Activated naive CD8-positive, alpha-beta T cell treated with anti-CD3 and anti-CD28 coated beads for 36 hours (primary cell): Measurements from ENCODE around the gene KRR1. TPM values are rescaled to one million over a fixed set of nuclear protein-coding genes. Genes with fewer than 3 reads are reported as not detected.
"Not testable (repeated sequence)": the region's sequence is repeated elsewhere in the genome, so short reads cannot be mapped to it uniquely, and the experiment has no call there.

ENCODE experiments used
- DNase-seq: peaks from one replicate; pipeline ENCODE4 v3.0.0; 2021
- H3K27ac Mint-ChIP-seq: one replicate; pipeline ENCODE4 v1.8.0; 2022; ENCODE audit warnings: mild to moderate bottlenecking, moderate library complexity, mixed read lengths
- H3K27me3 Mint-ChIP-seq: one replicate; pipeline ENCODE4 v1.8.0; 2022; ENCODE audit warnings: mild to moderate bottlenecking, mixed read lengths
- H3K36me3 Mint-ChIP-seq: one replicate; pipeline ENCODE4 v1.8.0; 2021; ENCODE audit warnings: mild to moderate bottlenecking, mixed read lengths
- H3K4me1 Mint-ChIP-seq: one replicate; pipeline ENCODE4 v1.8.0; 2021; ENCODE audit warnings: mixed read lengths
- H3K4me3 Mint-ChIP-seq: one replicate; pipeline ENCODE4 v1.8.0; 2022; ENCODE audit warnings: mild to moderate bottlenecking, moderate library complexity, mixed read lengths
- H3K9me3 Mint-ChIP-seq: one replicate; pipeline ENCODE4 v1.8.0; 2022; ENCODE audit warnings: mixed read lengths
- total RNA-seq, 2 experiments: library from RNA; stranded (reverse); gene quantifications; one replicate each; pipeline ENCODE4 v1.2.3, GENCODE V29; 2021

The KRR1 gene
- total RNA-seq, 2 experiments from 2014 or later = 146 to 155 TPM

GRCh38 chr12:75491169-75491568 is 20.2 kb downstream of the KRR1 start:
- Mint-ChIP-seq H3K9me3 (no peaks in the 10 kb centered on the region), H3K36me3 (peaks cover 22% of the 10 kb centered on the region), H3K4me1 (peaks cover 34% of the 10 kb centered on the region), H3K4me3 (no peak overlapping the region), H3K27ac (no peak overlapping the region), H3K27me3 (no peaks in the 10 kb centered on the region)
- no peak for DNase-seq

- peak; percentile 25 for DNase-seq
Observed at GRCh38 chr12:75489613-75490210, 21.7 kb downstream of the KRR1 start.

GRCh38 chr12:75489187-75489586 is 22.2 kb downstream of the KRR1 start:
- Mint-ChIP-seq H3K4me1 (peaks cover 44% of the 10 kb centered on the region), H3K4me3 (peak overlapping the region; percentile 33), H3K27me3 (no peaks in the 10 kb centered on the region), H3K36me3 (peaks cover 26% of the 10 kb centered on the region), H3K27ac (peak overlapping the region; percentile 75), H3K9me3 (no peaks in the 10 kb centered on the region)
- DNase-seq = no peak

More at GRCh38 chr12:75489613-75490210, 21.7 kb downstream of the KRR1 start:
- peak overlapping the region; percentile 75 for H3K27ac Mint-ChIP-seq
- H3K4me3 Mint-ChIP-seq = peak overlapping the region; percentile 33
- H3K9me3 Mint-ChIP-seq = no peaks in the 10 kb centered on the region
- peaks cover 39% of the 10 kb centered on the region for H3K4me1 Mint-ChIP-seq
- H3K36me3 Mint-ChIP-seq = peaks cover 22% of the 10 kb centered on the region
- H3K27me3 Mint-ChIP-seq = no peaks in the 10 kb centered on the region

GRCh38 chr12:75488553-75488952 is 22.9 kb downstream of the KRR1 start:
- Mint-ChIP-seq H3K27me3 (no peaks in the 10 kb centered on the region), H3K9me3 (no peaks in the 10 kb centered on the region), H3K36me3 (peaks cover 26% of the 10 kb centered on the region), H3K4me1 (peaks cover 47% of the 10 kb centered on the region), H3K27ac (peak overlapping the region; percentile 4), H3K4me3 (no peak overlapping the region)
- no peak for DNase-seq

GRCh38 chr12:75487308-75487707 is 24.1 kb downstream of the KRR1 start:
- Mint-ChIP-seq H3K36me3 (peaks cover 29% of the 10 kb centered on the region), H3K4me3 (no peak overlapping the region), H3K4me1 (peaks cover 51% of the 10 kb centered on the region), H3K9me3 (no peaks in the 10 kb centered on the region), H3K27ac (peak overlapping the region; percentile 35), H3K27me3 (no peaks in the 10 kb centered on the region)
- no peak for DNase-seq

GRCh38 chr12:75484450-75484849 is 27.0 kb downstream of the KRR1 start:
- H3K27me3 Mint-ChIP-seq, DNase-seq, H3K9me3 Mint-ChIP-seq: not testable (repeated sequence)
- Mint-ChIP-seq H3K27ac (peak overlapping the region; percentile 38), H3K36me3 (peaks cover 28% of the 10 kb centered on the region), H3K4me1 (peaks cover 60% of the 10 kb centered on the region), H3K4me3 (peak overlapping the region; percentile 27)

GRCh38 chr12:75483431-75483830 is 28.0 kb downstream of the KRR1 start:
- H3K27me3 Mint-ChIP-seq = no peaks in the 10 kb centered on the region
- no peak overlapping the region for H3K27ac Mint-ChIP-seq
- H3K4me3 Mint-ChIP-seq = no peak overlapping the region
- no peak for DNase-seq
- H3K36me3 Mint-ChIP-seq = peaks cover 22% of the 10 kb centered on the region
- peaks cover 62% of the 10 kb centered on the region for H3K4me1 Mint-ChIP-seq
- H3K9me3 Mint-ChIP-seq = no peaks in the 10 kb centered on the region

GRCh38 chr12:75482646-75483045 is 28.8 kb downstream of the KRR1 start:
- Mint-ChIP-seq H3K4me3 (peak overlapping the region; percentile 90), H3K4me1 (peaks cover 69% of the 10 kb centered on the region), H3K36me3 (peaks cover 22% of the 10 kb centered on the region), H3K9me3 (no peaks in the 10 kb centered on the region), H3K27ac (peak overlapping the region; percentile 55), H3K27me3 (no peaks in the 10 kb centered on the region)
- DNase-seq = no peak

GRCh38 chr12:75481774-75482173 is 29.6 kb downstream of the KRR1 start:
- no peak for DNase-seq

GRCh38 chr12:75481013-75481705 is 30.2 kb downstream of the KRR1 start:
- DNase-seq = no peak
- H3K4me1 Mint-ChIP-seq = peaks cover 77% of the 10 kb centered on the region
- peaks cover 17% of the 10 kb centered on the region for H3K36me3 Mint-ChIP-seq
- H3K27ac Mint-ChIP-seq = peak overlapping the region; percentile 94
- H3K4me3 Mint-ChIP-seq = peak overlapping the region; percentile 90
- H3K9me3 Mint-ChIP-seq = no peaks in the 10 kb centered on the region
- H3K27me3 Mint-ChIP-seq = no peaks in the 10 kb centered on the region

More at GRCh38 chr12:75481774-75482173, 29.6 kb downstream of the KRR1 start:
- no peaks in the 10 kb centered on the region for H3K9me3 Mint-ChIP-seq
- peak overlapping the region; percentile 94 for H3K27ac Mint-ChIP-seq
- H3K36me3 Mint-ChIP-seq = peaks cover 19% of the 10 kb centered on the region
- H3K27me3 Mint-ChIP-seq = no peaks in the 10 kb centered on the region
- H3K4me3 Mint-ChIP-seq = peak overlapping the region; percentile 90
- peaks cover 75% of the 10 kb centered on the region for H3K4me1 Mint-ChIP-seq

GRCh38 chr12:75480469-75480949 is 30.9 kb downstream of the KRR1 start, which contains the start of gene GLIPR1:
TSS of gene GLIPR1 (plus strand) at chr12:75480755. CDS start at chr12:75480881, 126 bp downstream.
- no peaks in the 10 kb centered on the region for H3K27me3 Mint-ChIP-seq
- H3K27ac Mint-ChIP-seq = peak within 1 kb of the TSS; percentile 94
- no peaks in the 10 kb centered on the region for H3K9me3 Mint-ChIP-seq
- peaks cover 16% of the 10 kb centered on the region for H3K36me3 Mint-ChIP-seq
- DNase-seq = peak; percentile 77
- H3K4me1 Mint-ChIP-seq = peaks cover 75% of the 10 kb centered on the region
- peak within 1 kb of the TSS; percentile 90 for H3K4me3 Mint-ChIP-seq

GRCh38 chr12:75479963-75480461 is 31.4 kb downstream of the KRR1 start:
- no peak for DNase-seq
- H3K27ac Mint-ChIP-seq = peak overlapping the region; percentile 94
- no peaks in the 10 kb centered on the region for H3K9me3 Mint-ChIP-seq
- no peaks in the 10 kb centered on the region for H3K27me3 Mint-ChIP-seq
- peak overlapping the region; percentile 90 for H3K4me3 Mint-ChIP-seq
- H3K4me1 Mint-ChIP-seq = peaks cover 73% of the 10 kb centered on the region
- H3K36me3 Mint-ChIP-seq = peaks cover 16% of the 10 kb centered on the region

- H3K27me3 Mint-ChIP-seq = peaks cover 4% of the 10 kb centered on the region
- peak; percentile 23 for DNase-seq
- H3K36me3 Mint-ChIP-seq = peaks cover 2% of the 10 kb centered on the region
- H3K4me3 Mint-ChIP-seq = peak overlapping the region; percentile 4
- no peaks in the 10 kb centered on the region for H3K9me3 Mint-ChIP-seq
- peaks cover 57% of the 10 kb centered on the region for H3K4me1 Mint-ChIP-seq
- peak overlapping the region; percentile 94 for H3K27ac Mint-ChIP-seq
Observed at GRCh38 chr12:75478116-75478794, 33.2 kb downstream of the KRR1 start.

GRCh38 chr12:75477137-75477536 is 34.3 kb downstream of the KRR1 start:
- H3K9me3 Mint-ChIP-seq = no peaks in the 10 kb centered on the region
- peaks cover 4% of the 10 kb centered on the region for H3K27me3 Mint-ChIP-seq
- H3K36me3 Mint-ChIP-seq = no peaks in the 10 kb centered on the region
- DNase-seq = no peak
- H3K27ac Mint-ChIP-seq = peak overlapping the region; percentile 4
- no peak overlapping the region for H3K4me3 Mint-ChIP-seq
- peaks cover 49% of the 10 kb centered on the region for H3K4me1 Mint-ChIP-seq

GRCh38 chr12:75476071-75476470 is 35.3 kb downstream of the KRR1 start:
- no peaks in the 10 kb centered on the region for H3K9me3 Mint-ChIP-seq
- H3K4me3 Mint-ChIP-seq = no peak overlapping the region
- DNase-seq = peak; percentile 36
- no peak overlapping the region for H3K27ac Mint-ChIP-seq
- peaks cover 4% of the 10 kb centered on the region for H3K27me3 Mint-ChIP-seq
- H3K4me1 Mint-ChIP-seq = peaks cover 40% of the 10 kb centered on the region
- H3K36me3 Mint-ChIP-seq = no peaks in the 10 kb centered on the region
